Vagina (tissue), 2 donors: ENCODE data around the gene SLC4A1. TPM values are rescaled to one million over a fixed set of nuclear protein-coding genes. Genes with fewer than 3 reads are reported as not detected.

Experiments
- DNase-seq, 2 donors: peaks; one replicate each; pipeline ENCODE4 v3.0.0-alpha.2; 2017; ENCODE audit errors: extremely low spot score in 2 of 2
- H3K27ac ChIP-seq: fragments of 200-600 bp; sonication (generic); one replicate; pipeline ENCODE4 v1.5.1; 2019
- H3K27me3 ChIP-seq: fragments of 200-600 bp; sonication (generic); one replicate; pipeline ENCODE4 v1.5.1; 2019
- H3K36me3 ChIP-seq, 2 donors: fragments of 200-600 bp; sonication (generic); one replicate each; pipeline ENCODE4 v1.5.1; 2017 to 2019
- H3K4me1 ChIP-seq: fragments of 200-600 bp; sonication (generic); one replicate; pipeline ENCODE4 v1.5.1; 2019
- H3K4me3 ChIP-seq, 2 donors: fragments of 200-600 bp; sonication (generic); 1 replicate in 1 of 2; 2 replicates in 1 of 2; pipeline ENCODE4 v1.5.1; 2016 to 2019
- H3K9me3 ChIP-seq: fragments of 200-600 bp; sonication (generic); one replicate; pipeline ENCODE4 v1.5.1; 2019
- POLR2A ChIP-seq, 2 donors: fragments of 450-650 bp; IDR thresholded peaks; one replicate each; pipeline ENCODE4 v1.6.1; 2017; ENCODE audit warnings: antibody characterized with exemption in 2 of 2, mild to moderate bottlenecking in 2 of 2, moderate library complexity in 2 of 2
- POLR2AphosphoS5 ChIP-seq, 2 donors: sonication (generic); formaldehyde crosslinking; IDR thresholded peaks; one replicate each; pipeline ENCODE4 v1.9.0; 2017; ENCODE audit warnings: antibody characterized with exemption in 2 of 2, mild to moderate bottlenecking in 2 of 2, low read depth in 1 of 2; ENCODE audit not compliant: insufficient read depth in 1 of 2
- intact Hi-C: fragments of 100-400 bp; cut with DNase I; formaldehyde crosslinking; loops from one replicate; pipeline ENCODE4 v1.15.1; 2023
- microRNA-seq: library from miRNA; unstranded; fragments of <30 nt; microRNA quantifications from one replicate; pipeline ENCODE4, GENCODE V29; 2017; ENCODE audit warnings: borderline number of aligned reads, borderline replicate concordance
- small RNA-seq: library from RNA; depleted of rRNA; stranded (forward); fragments of <200 nt; gene quantifications from one replicate; pipeline ENCODE3, GENCODE V24; 2016
- total RNA-seq: library from RNA; depleted of rRNA; stranded (reverse); fragments of >200 nt; gene quantifications from one replicate; pipeline ENCODE4 v1.2.3, GENCODE V29; 2016
- TF ChIP-seq, protein P1 (sequence below), 3 experiments: fragments of 450-650 bp in 2 of 3; fragments of 200-600 bp in 1 of 3; sonication (generic) in 1 of 3; IDR thresholded peaks; one replicate each; pipeline ENCODE4 v1.5.1; 2017 to 2019; ENCODE audit warnings: antibody characterized with exemption in 3 of 3, mild to moderate bottlenecking in 2 of 3, moderate library complexity in 2 of 3

The SLC4A1 gene
- total RNA-seq, 1 donor from 2014 or later: not detected

DNA sequence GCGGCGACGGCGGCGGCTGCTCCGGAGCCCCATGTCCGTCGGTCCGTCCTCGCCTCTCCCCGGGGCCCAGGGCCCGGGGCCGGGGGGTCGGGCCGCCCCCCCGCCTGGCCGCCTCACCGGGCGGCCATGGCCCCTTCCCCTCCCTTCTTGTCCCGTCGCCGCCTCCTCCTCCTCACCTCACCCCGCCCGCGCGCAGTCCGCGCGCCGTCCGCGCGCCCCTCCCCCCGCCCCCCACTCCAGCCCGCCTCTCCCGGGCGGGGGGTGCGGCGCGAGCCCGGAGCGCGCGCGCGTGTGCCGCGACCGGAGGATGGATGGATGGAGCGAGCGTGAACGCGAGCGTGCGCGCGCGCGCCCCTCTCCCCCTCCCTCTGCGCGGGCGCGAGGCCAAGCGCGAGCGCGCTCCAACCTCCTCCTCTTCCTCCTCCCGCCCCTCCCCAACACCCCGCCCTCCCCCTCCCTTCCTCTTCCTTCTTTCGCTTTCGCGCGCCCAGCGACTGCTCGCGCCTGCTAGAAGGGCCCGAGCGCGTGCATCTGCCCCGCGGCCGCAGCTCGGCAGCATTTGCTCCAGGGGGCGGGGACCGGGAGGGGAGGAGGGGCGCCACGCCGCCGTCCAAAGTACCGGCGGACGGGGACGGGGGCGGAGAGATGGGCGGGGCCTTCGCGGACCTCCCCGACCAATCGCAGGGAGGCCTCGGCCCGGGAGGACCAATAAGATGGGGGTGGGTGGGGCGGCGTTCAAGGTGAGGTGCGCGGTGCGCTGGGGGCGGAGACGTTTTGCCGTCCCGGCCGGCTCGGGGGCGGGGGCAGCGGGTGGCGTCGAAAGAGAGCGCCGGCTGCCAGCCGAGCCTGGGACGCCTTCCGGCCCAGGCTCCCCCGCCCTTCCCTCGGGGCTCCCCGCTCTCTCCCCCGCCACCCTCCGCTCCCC, 68.1 kb downstream of the SLC4A1 start, which contains the start of gene ATXN7L3:
ATXN7L3 (minus strand) TSS at position 332 of the 925 bp plus-strand sequence. CDS start 1,814 bp downstream, outside the sequence.
- H3K27ac ChIP-seq: peak within 1 kb of the TSS; percentile 98
- no peaks in the 10 kb centered on the region for H3K9me3 ChIP-seq
- H3K4me1 ChIP-seq: peaks cover 31% of the 10 kb centered on the region
- peaks cover 0 to 8% of the 10 kb centered on the region in 2 donors for H3K36me3 ChIP-seq
- peak in 1 of 2 donors; percentile 98 for DNase-seq
- intact Hi-C loops: loop anchor here (1.0 kb wide), 1 partner anchor 23 kb away; no protein-coding TSS in a partner anchor
- H3K27me3 ChIP-seq: no peaks in the 10 kb centered on the region
- TF ChIP-seq POLR2AphosphoS5 (IDR thresholded peaks at IDR 0.05; ENCODE audit: insufficient read depth in 1 of 2, low read depth in 1 of 2): peak in 1 of 2 donors; percentile 46
- TF ChIP-seq, protein P1, sequence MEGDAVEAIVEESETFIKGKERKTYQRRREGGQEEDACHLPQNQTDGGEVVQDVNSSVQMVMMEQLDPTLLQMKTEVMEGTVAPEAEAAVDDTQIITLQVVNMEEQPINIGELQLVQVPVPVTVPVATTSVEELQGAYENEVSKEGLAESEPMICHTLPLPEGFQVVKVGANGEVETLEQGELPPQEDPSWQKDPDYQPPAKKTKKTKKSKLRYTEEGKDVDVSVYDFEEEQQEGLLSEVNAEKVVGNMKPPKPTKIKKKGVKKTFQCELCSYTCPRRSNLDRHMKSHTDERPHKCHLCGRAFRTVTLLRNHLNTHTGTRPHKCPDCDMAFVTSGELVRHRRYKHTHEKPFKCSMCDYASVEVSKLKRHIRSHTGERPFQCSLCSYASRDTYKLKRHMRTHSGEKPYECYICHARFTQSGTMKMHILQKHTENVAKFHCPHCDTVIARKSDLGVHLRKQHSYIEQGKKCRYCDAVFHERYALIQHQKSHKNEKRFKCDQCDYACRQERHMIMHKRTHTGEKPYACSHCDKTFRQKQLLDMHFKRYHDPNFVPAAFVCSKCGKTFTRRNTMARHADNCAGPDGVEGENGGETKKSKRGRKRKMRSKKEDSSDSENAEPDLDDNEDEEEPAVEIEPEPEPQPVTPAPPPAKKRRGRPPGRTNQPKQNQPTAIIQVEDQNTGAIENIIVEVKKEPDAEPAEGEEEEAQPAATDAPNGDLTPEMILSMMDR (IDR thresholded peaks at IDR 0.05): no peak
- TF ChIP-seq POLR2A (IDR thresholded peaks at IDR 0.05): peak in 1 of 2 donors; percentile 19
- H3K4me3 ChIP-seq: peak within 1 kb of the TSS; percentile 68 to 98

DNA sequence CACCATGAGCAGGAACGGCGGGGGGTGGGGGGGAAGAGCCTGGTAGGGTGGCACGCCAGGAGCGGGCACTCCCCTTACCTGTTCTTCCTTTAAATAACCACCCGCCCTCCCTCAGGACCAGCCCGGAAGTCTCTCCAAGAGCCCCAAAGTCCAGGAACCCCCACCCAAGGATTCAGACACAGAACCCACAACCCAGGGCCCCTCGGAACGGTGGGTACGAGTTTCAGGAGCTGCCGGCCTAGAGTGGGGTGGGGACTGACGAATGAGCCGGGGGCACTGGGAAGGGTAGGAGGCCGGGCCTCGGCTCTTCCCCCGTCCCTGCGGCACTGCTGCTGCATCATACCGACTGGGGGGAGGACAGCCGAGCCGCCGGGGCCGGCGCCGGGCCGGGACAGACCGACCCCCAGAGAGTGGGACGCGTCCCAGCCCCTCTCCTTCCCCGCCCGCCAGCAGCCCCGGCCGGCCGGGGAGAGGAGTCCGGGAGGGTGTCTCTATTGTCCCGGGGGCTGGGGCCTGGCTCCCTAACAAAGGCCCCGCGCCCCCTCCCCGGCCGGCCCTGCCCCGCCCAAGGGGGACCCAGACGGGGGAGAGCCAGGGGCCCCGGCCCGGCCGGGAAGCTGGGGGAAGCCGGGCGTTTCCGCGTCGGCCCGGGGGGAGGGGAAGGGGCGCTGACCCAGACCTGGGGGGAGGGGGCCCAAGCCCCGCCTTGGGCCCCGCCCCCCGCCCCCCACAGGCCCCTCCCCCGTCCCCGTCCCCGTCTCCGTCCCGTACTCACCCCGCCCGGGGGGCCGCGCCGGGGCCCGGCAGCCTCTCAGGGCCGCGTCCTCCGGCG, 69.0 kb downstream of the SLC4A1 start:
- DNase-seq: no peak
- Histone ChIP-seq H3K4me1 (peaks cover 31% of the 10 kb centered on the region), H3K36me3 (peaks cover 0 to 17% of the 10 kb centered on the region in 2 donors), H3K9me3 (no peaks in the 10 kb centered on the region), H3K27ac (peak overlapping the region; percentile 98), H3K4me3 (peak overlapping the region; percentile 68 to 98), H3K27me3 (no peaks in the 10 kb centered on the region)
- intact Hi-C loops: no loop called here
- TF ChIP-seq POLR2AphosphoS5 (IDR thresholded peaks at IDR 0.05; ENCODE audit: insufficient read depth in 1 of 2, low read depth in 1 of 2): peak in 1 of 2 donors; percentile 28
- TF ChIP-seq, protein P1 (IDR thresholded peaks at IDR 0.05): no peak
- no peak for TF ChIP-seq POLR2A (IDR thresholded peaks at IDR 0.05)

Small RNAs within 50 kb of the gene (microRNA-seq; reads per million reads assigned to microRNA genes)
- gene MIR6782: not detected

Small RNAs within 50 kb of the gene (small RNA-seq; reads per million reads assigned to genes)
- gene MIR6782 (not detected), gene RF00012 (not detected), gene RN7SL507P (not detected), gene RNU6-453P (not detected)

Other genes with a start within 250 kb of the SLC4A1 start
- 27.3 TPM for gene LSM12, start 201.5 kb downstream of the SLC4A1 start, total RNA-seq
- gene G6PC3, start 197.4 kb downstream of the SLC4A1 start, total RNA-seq: 44.0 TPM
- gene HDAC5, start 144.5 kb downstream of the SLC4A1 start, total RNA-seq: 86.9 TPM
- 2.0 TPM for gene HROB, start 126.2 kb downstream of the SLC4A1 start, total RNA-seq
- gene ASB16, start 97.4 kb downstream of the SLC4A1 start, total RNA-seq: not detected
- gene TMUB2, start 81.2 kb downstream of the SLC4A1 start, total RNA-seq: 34.9 TPM
- 27.3 TPM for gene ATXN7L3, start 68.3 kb downstream of the SLC4A1 start, total RNA-seq
- gene UBTF, start 48.5 kb downstream of the SLC4A1 start, total RNA-seq: 53.5 TPM
- gene RUNDC3A, start 40.5 kb upstream of the SLC4A1 start, total RNA-seq: 2.0 TPM
- gene SLC25A39, start 56.7 kb upstream of the SLC4A1 start, total RNA-seq: 93.1 TPM
- 268 TPM for gene GRN, start 77.2 kb upstream of the SLC4A1 start, total RNA-seq
- 4.2 TPM for gene FAM171A2, start 95.7 kb upstream of the SLC4A1 start, total RNA-seq
- 2.0 TPM for gene ITGA2B, start 121.5 kb upstream of the SLC4A1 start, total RNA-seq
- gene GPATCH8, start 235.3 kb upstream of the SLC4A1 start, total RNA-seq: 39.0 TPM